Endodermal cell (in vitro differentiated cells): ENCODE results near the gene IGFBP6. TPM values are rescaled to one million over a fixed set of nuclear protein-coding genes. Genes with fewer than 3 reads are reported as not detected.
A peak's percentile ranks its signal among the peaks of the same experiment; 100 is the strongest.

ENCODE experiments used
- DNase-seq: peaks from one replicate; pipeline ENCODE4 v3.0.0-alpha.2; 2017
- H3K27ac ChIP-seq: 2 replicates; pipeline ENCODE4 v1.5.1; 2013; ENCODE audit warnings: mild to moderate bottlenecking, low read depth, low read length, moderate library complexity
- H3K27me3 ChIP-seq: 2 replicates; pipeline ENCODE4 v1.6.1; 2013; ENCODE audit warnings: mild to moderate bottlenecking, low read length, moderate library complexity; ENCODE audit not compliant: insufficient read depth, control insufficient read depth, poor library complexity, severe bottlenecking
- H3K36me3 ChIP-seq: 2 replicates; pipeline ENCODE4 v1.7.0; 2013; ENCODE audit warnings: mild to moderate bottlenecking, low read length, moderate library complexity; ENCODE audit not compliant: control insufficient read depth, insufficient read depth
- H3K4me1 ChIP-seq: one replicate; pipeline ENCODE4 v1.7.0; 2013; ENCODE audit warnings: low read length; ENCODE audit not compliant: control insufficient read depth, insufficient read depth
- H3K4me3 ChIP-seq: 2 replicates; pipeline ENCODE4 v1.5.1; 2013; ENCODE audit warnings: mild to moderate bottlenecking, low read length, moderate library complexity
- H3K9ac ChIP-seq: 2 replicates; pipeline ENCODE4 v1.6.1; 2013; ENCODE audit warnings: mild to moderate bottlenecking, low read length, moderate library complexity; ENCODE audit not compliant: poor library complexity, severe bottlenecking; ENCODE audit errors: extremely low read depth
- H3K9me3 ChIP-seq: 2 replicates; pipeline ENCODE4 v1.6.1; 2013; ENCODE audit warnings: mild to moderate bottlenecking, low read length, moderate library complexity; ENCODE audit not compliant: control insufficient read depth
- H3K27ac Mint-ChIP-seq: 2 replicates; pipeline ENCODE4 v1.8.0; 2020; ENCODE audit warnings: mixed read lengths
- H3K27me3 Mint-ChIP-seq: 2 replicates; pipeline ENCODE4 v1.8.0; 2021; ENCODE audit warnings: mild to moderate bottlenecking, mixed read lengths; ENCODE audit not compliant: insufficient read depth
- H3K36me3 Mint-ChIP-seq: 2 replicates; pipeline ENCODE4 v1.8.0; 2020; ENCODE audit warnings: low read depth, mixed read lengths
- H3K4me1 Mint-ChIP-seq: 2 replicates; pipeline ENCODE4 v1.8.0; 2020; ENCODE audit warnings: mixed read lengths
- H3K4me3 Mint-ChIP-seq: 2 replicates; pipeline ENCODE4 v1.8.0; 2020; ENCODE audit warnings: mild to moderate bottlenecking, moderate library complexity, mixed read lengths
- H3K9me3 Mint-ChIP-seq: 2 replicates; pipeline ENCODE4 v1.8.0; 2020; ENCODE audit warnings: mild to moderate bottlenecking, mixed read lengths
- WGBS, 2 experiments: methylation state at CpG; one replicate each; pipeline versions ENCODE4 v1.1.5 to v1.1.7; 2013; ENCODE audit warnings: missing lambda C conversion rate in 2 of 2, mixed read lengths in 1 of 2; ENCODE audit not compliant: insufficient coverage in 1 of 2, insufficient read length in 1 of 2; 5-methylcytosine and 5-hydroxymethylcytosine counted together
- total RNA-seq, 2 donors: library from RNA; stranded (reverse); fragmentation: NEBNext Ultra II Directional in 1 of 2; extraction: Animal tissue kit (Norgen Biotek cat#: 25700) in 1 of 2; gene quantifications; 2 replicates in 1 of 2; 3 replicates in 1 of 2; pipeline ENCODE4 v1.2.1, GENCODE V29; 2021
- TF ChIP-seq, protein P1 (sequence below): fragments of 200-600 bp; sonication (generic); conservative IDR thresholded peaks from 2 replicates; pipeline ENCODE4 v1.5.0; 2021; ENCODE audit warnings: antibody characterized with exemption, mild to moderate bottlenecking

Gene IGFBP6
- total RNA-seq, 2 donors from 2014 or later: 21.7 to 48.4 TPM

DNA sequence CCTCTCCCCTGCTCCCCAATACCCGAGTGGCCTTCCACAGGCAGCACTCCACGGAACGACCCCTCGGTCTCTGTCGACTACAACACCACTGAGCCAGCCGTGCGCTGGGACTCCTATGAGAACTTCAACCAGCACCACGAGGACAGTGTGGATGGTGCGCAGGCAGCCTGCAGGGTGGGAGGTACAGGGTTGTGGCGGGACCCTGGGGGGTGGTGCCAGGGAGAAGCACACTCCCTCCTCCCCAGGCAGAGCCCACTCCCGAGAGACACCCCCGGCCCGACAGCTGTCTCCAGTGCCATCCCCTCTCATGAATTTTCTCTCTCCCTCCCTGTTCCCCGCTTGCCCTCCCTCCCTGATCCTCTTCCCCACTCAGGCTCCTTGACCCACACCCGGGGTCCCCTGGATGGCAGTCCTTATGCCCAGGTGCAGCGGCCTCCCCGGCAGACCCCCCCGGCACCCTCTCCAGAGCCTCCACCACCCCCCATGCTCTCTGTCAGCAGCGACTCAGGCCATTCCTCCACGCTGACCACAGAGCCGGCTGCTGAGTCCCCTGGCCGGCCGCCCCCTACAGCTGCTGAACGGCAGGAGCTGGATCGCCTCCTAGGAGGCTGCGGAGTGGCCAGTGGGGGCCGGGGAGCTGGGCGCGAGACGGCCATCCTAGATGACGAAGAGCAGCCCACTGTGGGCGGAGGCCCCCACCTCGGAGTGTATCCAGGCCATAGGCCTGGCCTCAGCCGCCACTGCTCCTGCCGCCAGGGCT is 38.6 kb upstream of the IGFBP6 start:
- no peak overlapping the region for H3K9ac ChIP-seq
- H3K9me3 ChIP-seq: no peaks in the 10 kb centered on the region
- 90 to 91% methylated on average over 14 to 35 of the region's 35 CpGs for WGBS, 2 experiments
- Mint-ChIP-seq H3K4me3 (no peak overlapping the region), H3K27ac (no peak overlapping the region), H3K27me3 (peaks cover 19% of the 10 kb centered on the region), H3K4me1 (peaks cover 7% of the 10 kb centered on the region), H3K36me3 (peaks cover 3% of the 10 kb centered on the region), H3K9me3 (no peaks in the 10 kb centered on the region)
- H3K4me3 ChIP-seq: no peak overlapping the region
- TF ChIP-seq, protein P1, sequence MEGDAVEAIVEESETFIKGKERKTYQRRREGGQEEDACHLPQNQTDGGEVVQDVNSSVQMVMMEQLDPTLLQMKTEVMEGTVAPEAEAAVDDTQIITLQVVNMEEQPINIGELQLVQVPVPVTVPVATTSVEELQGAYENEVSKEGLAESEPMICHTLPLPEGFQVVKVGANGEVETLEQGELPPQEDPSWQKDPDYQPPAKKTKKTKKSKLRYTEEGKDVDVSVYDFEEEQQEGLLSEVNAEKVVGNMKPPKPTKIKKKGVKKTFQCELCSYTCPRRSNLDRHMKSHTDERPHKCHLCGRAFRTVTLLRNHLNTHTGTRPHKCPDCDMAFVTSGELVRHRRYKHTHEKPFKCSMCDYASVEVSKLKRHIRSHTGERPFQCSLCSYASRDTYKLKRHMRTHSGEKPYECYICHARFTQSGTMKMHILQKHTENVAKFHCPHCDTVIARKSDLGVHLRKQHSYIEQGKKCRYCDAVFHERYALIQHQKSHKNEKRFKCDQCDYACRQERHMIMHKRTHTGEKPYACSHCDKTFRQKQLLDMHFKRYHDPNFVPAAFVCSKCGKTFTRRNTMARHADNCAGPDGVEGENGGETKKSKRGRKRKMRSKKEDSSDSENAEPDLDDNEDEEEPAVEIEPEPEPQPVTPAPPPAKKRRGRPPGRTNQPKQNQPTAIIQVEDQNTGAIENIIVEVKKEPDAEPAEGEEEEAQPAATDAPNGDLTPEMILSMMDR: no peak
- no peaks in the 10 kb centered on the region for H3K27me3 ChIP-seq
- peaks cover 11% of the 10 kb centered on the region for H3K36me3 ChIP-seq
- peak; percentile 55 for DNase-seq
- no peaks in the 10 kb centered on the region for H3K4me1 ChIP-seq
- H3K27ac ChIP-seq: no peak overlapping the region

DNA sequence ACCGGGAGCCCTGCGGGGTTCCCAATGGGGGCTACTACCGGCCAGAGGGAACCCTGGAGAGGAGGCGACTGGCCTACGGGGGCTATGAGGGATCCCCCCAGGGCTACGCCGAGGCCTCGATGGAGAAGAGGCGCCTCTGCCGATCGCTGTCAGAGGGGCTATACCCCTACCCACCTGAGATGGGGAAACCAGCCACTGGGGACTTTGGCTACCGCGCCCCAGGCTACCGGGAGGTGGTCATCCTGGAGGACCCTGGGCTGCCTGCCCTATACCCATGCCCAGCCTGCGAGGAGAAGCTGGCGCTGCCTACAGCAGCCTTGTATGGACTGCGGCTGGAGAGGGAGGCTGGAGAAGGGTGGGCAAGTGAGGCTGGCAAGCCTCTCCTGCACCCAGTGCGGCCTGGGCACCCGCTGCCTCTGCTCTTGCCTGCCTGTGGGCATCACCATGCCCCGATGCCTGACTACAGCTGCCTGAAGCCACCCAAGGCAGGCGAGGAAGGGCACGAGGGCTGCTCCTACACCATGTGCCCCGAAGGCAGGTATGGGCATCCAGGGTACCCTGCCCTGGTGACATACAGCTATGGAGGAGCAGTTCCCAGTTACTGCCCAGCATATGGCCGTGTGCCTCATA is 37.9 kb upstream of the IGFBP6 start:
- Histone ChIP-seq H3K4me3 (no peak overlapping the region), H3K9me3 (no peaks in the 10 kb centered on the region), H3K27ac (no peak overlapping the region), H3K4me1 (no peaks in the 10 kb centered on the region), H3K9ac (no peak overlapping the region), H3K36me3 (peaks cover 11% of the 10 kb centered on the region), H3K27me3 (no peaks in the 10 kb centered on the region)
- DNase-seq: no peak
- Mint-ChIP-seq H3K4me1 (peaks cover 7% of the 10 kb centered on the region), H3K27ac (no peak overlapping the region), H3K36me3 (peaks cover 7% of the 10 kb centered on the region), H3K9me3 (no peaks in the 10 kb centered on the region), H3K4me3 (no peak overlapping the region), H3K27me3 (peaks cover 19% of the 10 kb centered on the region)
- TF ChIP-seq, protein P1: no peak
- 94 to 96% methylated on average over 12 to 24 of the region's 24 CpGs for WGBS, 2 experiments

DNA sequence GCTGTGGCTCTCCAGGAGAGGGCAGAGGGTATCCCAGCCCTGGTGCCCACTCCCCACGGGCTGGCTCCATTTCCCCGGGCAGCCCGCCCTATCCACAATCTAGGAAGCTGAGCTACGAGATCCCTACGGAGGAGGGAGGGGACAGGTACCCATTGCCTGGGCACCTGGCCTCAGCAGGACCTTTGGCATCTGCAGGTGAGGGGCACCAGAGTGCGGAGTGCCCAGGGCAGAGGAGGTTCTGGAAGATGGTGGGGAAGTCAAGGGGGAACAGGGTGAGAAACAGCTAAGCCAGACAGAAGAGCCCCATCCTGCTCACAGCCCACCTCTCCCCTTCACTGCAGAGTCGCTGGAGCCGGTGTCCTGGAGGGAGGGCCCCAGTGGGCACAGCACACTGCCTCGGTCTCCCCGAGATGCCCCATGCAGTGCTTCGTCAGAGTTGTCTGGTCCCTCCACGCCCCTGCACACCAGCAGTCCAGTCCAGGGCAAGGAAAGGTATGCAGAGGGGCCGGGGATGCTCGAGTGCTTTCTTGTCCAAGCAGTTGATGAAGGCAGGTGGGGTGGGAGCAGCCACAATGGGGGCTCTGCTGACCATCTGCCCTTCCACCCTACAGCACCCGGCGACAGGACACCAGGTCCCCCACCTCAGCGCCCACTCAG is 37.3 kb upstream of the IGFBP6 start:
- Histone ChIP-seq H3K4me3 (no peak overlapping the region), H3K9me3 (no peaks in the 10 kb centered on the region), H3K4me1 (no peaks in the 10 kb centered on the region), H3K27me3 (no peaks in the 10 kb centered on the region), H3K9ac (no peak overlapping the region), H3K27ac (no peak overlapping the region), H3K36me3 (peaks cover 11% of the 10 kb centered on the region)
- Mint-ChIP-seq H3K36me3 (peaks cover 13% of the 10 kb centered on the region), H3K4me3 (no peak overlapping the region), H3K4me1 (peaks cover 7% of the 10 kb centered on the region), H3K27me3 (peaks cover 19% of the 10 kb centered on the region), H3K27ac (no peak overlapping the region), H3K9me3 (no peaks in the 10 kb centered on the region)
- DNase-seq: no peak
- TF ChIP-seq, protein P1: no peak
- WGBS, 2 experiments: 93 to 100% methylated on average over 5 to 17 of the region's 17 CpGs
